NCI-H1092 (cell line): ENCODE data around the gene SCCPDH.
"Not testable (repeated sequence)": the region's sequence is repeated elsewhere in the genome, so short reads cannot be mapped to it uniquely, and the experiment has no call there.

Experiments
- DNase-seq: peaks from one replicate; lab custom pipeline; 2025; lab: John Stamatoyannopoulos, UW

SCCPDH gene

DNA sequence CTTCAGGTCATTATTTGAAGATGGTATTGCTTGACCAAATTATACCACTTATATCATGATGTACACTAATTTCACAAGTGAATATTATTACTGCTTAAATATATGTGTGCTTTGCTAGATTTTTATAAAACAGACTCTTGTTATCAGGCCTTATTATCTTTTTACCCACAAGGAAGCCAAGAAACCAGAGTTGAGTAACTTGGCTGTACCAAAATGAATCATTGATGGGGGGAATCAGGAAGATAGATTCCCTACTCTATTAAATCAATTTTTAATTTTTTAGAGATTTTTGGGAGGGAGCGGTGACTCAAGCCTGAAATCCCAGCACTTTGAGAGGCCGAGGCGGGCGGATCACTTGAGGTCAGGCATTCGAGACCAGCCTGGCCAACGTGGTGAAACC lies 16.0 kb upstream of the SCCPDH start:
- DNase-seq: no peak

DNA sequence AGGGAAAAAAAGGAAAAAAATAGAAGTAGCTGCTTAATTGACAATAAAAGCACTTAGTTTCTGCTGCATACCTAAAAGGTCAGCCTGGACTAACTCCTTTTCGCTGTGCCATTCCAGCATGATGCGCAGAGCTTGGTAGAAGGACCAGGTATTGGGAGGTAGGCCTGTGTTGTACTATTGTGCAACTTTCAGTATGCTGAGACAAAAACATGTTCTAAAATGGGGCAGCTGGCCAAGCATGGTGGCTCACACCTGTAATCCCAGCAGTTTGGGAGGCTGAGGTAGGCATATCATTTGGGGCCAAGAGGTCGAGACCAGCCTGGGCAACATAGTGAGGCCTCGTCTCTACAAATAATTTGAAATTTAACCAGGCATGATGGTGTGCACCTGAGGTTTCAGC lies 15.0 kb upstream of the SCCPDH start:
- DNase-seq: no peak

DNA sequence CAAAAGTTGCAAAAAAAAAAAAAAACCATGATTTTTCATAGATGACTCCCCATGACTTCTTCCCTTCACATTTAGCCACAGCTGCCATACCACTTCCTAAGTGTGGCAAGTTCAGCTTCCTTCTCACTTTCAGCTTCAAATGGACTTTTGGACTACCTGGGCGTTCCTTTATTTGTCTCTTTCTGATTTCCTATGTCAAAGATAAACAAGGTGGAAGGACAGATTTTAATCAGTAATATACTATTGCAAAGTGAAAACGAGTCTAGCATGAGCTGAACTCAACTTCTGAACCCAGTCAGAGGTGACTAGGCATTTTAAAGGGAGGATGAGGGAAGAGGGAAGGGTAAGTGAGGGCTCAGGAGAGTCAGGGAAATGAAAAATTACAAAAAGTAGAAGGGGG lies 14.4 kb upstream of the SCCPDH start:
- DNase-seq: no peak

DNA sequence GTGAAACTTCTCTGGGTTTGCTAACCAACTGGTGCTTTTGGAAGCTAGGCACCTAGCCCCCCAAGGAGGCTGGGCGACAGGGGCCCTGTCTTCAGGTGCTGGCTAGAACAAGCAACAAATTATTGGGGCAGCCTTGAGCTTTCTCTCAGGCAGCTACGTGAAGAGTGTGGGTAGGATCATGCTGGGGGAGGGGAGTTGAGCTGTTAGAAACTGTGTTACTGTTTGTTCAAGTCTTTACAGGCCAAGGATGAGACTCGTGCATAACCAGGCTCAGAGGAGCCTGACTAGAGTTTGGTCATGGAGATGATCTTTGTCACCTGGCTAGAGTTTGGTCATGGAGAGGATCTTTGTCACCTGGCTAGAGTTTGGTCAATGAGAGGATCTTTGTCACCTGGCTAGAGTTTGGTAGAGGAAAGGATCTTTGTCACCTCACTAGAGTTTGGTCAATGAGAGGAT lies 12.6 kb upstream of the SCCPDH start:
- DNase-seq: no peak

DNA sequence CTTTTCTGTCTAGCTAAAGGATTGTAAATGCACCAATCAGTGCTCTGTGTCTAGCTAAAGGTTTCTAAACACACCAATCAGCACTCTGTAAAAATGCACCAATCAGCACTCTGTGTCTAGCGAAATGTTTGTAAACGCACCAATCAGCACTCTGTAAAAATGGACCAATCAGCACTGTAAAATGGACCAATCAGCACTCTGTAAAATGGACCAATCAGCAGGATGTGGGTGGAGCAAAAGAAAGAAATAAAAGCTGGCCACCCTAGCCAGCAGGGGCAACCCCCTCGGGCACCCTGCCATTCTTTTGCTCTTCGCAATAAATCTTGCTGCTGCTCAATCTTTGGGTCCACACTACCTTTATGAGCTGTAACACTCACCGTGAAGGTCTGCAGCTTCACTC lies 11.8 kb upstream of the SCCPDH start:
- not testable (repeated sequence) for DNase-seq

DNA sequence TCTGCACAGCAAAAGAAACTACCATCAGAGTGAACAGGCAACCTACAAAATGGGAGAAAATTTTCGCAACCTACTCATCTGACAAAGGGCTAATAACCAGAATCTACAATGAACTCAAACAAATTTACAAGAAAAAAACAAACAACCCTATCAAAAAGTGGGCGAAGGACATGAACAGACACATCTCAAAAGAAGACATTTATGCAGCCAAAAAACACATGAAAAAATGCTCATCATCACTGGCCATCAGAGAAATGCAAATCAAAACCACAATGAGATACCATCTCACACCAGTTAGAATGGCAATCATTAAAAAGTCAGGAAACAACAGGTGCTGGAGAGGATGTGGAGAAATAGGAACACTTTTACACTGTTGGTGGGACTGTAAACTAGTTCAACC lies 4.8 kb upstream of the SCCPDH start:
- not testable (repeated sequence) for DNase-seq

DNA sequence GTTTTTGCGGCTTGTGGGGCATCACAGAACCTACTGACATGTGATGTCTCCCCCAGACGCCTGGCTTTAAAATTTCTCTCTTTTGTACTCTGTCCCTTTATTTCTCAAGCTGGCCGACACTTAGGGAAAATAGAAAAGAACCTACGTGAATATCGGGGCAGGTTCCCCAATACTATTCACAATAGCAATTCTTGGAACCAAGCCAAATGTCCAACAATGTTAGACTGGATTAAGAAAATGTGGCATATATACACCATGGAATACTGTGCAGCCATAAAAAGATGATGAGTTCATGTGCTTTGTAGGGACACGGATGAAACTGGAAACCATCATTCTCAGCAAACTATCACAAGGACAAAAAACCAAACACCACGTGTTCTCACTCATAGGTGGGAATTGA lies 3.4 kb upstream of the SCCPDH start:
- not testable (repeated sequence) for DNase-seq

DNA sequence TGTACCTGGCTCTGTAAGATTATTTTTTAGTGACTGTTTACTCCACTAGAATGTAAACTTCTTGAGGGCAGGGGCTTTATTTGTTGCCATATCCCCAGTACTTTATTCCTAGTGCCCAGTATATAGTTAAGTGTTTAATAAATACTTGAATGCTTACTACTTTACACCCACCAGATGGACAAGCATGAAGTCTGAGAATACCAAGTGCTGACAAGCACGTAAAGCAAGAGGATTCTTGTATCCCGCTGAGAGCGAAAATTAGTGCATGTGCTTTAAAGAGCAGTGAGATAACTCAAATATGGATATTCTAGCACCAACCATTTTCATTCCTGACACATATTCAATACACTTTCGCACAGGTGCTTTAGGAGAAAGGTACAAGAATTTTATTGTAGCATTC lies 1.5 kb upstream of the SCCPDH start:
- DNase-seq: no peak

DNA sequence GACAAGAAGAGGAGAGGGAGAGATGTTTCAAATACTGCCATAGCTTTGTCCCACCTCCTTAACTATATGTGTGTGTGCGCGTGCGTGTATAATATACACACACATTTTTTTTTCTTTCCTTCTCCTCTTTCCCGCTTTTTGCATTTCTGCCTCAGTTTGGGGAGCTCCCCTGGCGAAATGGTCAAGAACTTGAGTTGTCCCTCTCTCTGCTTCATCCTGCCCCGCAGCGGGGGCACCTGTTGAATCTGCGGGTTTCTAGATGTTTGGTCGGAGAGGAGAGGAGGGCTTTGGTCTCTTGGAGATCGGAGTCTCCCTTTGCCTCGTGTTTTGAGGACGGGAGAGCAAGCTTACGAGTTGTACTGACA lies 504 bp downstream of the SCCPDH start:
- peak; percentile 32 for DNase-seq

DNA sequence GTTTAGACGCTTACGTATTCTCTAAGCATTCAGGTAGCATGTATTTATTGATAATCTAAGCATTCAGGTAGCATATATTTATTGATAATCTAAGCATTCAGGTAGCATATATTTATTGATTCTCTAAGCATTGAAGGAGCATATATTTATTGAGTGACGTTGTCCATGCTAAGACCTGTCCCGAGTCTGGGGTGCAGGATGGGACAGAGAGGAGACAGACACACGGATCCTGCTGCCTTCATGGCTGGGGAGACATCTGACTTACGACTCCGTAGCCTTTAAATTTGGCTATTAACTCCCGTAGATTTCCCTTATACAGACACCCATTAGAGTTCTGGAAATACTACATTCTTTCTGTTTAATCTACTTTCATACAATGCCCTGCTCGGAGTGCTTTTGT lies 982 bp downstream of the SCCPDH start:
- DNase-seq: no peak

DNA sequence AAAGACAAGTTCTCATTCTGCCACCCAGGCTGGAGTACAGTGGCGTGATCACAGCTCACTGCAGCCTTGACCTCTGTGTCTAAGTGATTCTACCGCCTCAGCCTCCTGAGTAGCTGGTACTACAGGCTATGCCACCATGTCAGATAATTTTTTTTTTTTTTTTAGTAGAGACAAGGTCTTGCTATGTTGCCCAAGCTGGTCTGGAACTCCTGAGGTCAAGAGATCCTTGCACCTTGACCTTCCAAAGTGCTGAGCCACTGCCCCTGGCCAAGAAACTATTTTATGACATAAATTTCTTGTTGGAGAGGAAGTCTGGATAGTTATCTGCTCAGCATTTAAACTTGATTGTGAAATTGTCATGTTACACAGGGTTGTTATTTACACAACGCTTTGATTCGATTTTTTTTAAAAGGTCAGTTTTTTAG lies 2.1 kb downstream of the SCCPDH start:
- DNase-seq: no peak

DNA sequence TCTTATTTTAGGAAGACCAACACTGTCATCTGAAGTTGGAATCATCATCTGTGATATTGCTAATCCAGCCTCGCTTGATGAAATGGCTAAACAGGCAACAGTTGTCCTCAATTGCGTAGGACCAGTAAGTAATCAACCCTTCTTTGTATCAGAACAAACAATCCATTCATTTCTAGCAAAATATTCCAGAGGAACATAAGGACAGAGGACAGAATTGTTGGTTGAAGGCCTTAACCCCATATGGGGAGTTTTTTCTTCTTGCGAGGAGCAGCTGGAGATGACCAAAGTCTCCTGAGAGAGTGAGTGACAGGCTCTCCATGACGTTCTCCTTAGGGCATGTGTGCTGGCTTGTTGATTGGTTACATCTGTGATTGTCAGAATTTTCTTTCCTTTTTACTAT lies 2.7 kb downstream of the SCCPDH start:
- DNase-seq: no peak

DNA sequence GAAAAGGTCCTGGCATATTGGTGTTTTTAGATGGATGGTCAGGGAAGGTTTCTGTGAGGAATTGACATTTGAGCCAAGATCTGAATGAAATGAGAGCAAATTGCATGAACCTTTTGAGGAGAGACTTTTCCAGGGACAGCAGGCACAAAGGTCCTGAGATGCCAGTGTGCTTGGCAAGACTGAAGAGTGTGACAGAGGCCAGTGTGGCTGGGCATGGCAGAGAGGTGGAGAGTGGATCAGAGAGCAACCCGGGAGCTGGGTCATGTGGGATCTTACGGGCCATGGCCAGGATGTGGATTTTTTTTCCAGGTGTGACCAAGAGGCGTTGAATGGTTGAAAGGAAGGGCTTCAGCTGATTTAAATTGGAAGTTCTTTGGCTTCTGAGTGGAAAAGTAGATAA lies 3.4 kb downstream of the SCCPDH start:
- no peak for DNase-seq

DNA sequence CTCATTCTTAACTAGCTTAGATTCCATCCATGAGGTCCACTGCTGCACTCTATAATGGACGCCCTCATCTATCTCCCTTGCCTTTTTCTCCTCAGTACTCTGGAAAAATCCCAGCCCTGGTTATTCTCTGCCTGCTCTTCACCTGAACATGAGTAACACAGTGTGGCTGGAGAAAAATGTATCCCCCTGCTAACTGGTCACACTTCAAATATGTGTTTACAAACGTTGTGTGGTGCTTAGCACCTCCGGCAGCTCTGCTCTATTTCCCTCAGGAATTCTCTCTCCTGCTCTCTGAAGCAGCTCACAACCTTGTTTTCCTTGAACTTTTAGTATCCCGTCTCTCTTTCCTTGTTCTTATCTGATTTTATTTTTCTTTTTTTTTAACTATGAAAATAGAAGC lies 4.1 kb downstream of the SCCPDH start:
- DNase-seq: no peak

DNA sequence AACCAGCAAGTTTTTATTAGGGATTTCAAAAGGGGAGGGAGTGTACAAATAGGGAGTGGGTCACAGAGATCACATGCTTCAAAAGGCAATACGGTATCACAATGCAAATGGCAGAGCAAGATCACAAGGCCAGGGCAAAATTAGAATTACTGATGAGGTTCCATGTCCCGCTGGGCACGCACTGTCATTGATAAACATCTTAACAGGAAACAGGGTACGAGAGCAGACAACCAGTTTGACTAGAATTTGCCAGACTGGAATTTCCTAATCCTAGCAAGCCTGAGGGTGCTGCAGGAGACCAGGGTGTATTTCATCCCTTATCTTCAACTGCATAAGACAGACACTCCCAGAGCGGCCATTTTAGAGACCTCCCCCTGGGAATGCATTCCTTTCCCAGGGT lies 4.8 kb downstream of the SCCPDH start:
- not testable (repeated sequence) for DNase-seq

DNA sequence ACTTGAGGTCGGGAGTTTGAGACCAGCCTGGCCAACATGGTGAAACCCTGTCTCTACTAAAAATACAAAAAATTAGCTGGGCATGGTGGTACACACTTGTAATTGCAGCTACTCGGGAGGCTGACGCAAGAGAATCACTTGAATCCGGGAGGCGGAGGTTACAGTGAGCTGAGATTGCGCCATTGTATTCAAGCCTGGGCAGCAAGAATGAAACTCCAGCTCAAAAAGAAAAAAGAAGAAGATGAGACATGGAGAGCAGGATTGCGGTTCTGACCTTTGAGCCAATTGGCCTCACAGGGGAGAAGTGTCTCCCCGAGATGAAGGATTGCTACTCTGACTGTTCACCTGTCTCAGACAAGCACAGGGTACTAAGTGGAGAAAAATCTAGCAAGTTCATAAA lies 6.6 kb downstream of the SCCPDH start:
- DNase-seq: no peak

DNA sequence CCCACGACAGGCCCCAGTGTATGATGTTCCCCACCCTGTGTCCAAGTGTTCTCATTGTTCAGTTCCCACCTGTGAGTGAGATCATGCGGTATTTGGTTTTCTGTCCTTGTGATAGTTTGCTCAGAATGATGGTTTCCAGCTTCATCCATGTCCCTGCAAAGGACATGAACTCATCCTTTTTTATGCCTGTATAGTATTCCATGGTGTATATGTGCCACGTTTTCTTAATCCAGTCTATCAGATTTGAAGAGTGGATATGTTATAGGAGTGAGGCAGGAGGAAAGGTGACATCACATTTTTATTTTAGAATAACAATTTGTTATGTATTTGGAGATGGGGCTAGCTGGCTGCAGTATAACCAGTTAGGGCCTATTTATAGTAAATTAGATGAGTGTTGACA lies 7.7 kb downstream of the SCCPDH start:
- not testable (repeated sequence) for DNase-seq

DNA sequence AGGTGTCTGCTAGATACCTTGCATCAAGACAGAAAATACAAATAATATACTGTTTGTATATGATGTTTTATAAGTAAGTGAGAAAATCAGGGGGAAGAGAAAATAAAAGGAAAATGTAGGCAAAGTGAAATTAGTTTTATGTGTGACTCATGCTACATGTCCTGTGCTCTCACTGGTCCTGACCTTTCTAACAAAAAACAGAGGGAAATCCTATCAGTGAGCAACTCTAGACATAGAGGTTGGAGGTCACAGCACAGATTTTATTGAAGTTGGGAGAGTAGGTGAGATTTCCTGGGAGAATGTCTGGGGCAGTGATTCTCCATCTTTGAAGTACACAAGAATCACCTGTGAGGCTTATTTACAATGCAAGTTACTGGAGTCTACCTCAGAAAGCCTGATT lies 9.5 kb downstream of the SCCPDH start:
- no peak for DNase-seq

DNA sequence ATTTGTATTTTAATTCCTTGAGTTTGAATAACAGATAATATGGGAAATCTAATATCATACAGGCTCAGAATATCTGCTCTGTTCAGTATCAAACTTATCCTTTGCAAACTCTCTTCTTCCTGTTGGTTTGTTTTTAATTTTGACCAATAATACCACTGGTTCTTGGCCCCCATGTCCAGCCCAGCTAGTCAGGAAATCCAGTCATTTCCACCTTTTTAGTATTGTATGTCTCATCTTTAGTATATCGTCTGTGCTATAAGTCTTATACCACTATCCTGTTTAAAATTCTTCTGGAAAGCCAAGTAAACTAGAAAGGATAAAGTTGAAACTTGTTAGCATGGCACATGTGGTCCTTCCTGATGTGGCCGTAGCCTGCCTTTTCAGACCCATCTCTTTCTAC lies 10.7 kb downstream of the SCCPDH start:
- DNase-seq: no peak

DNA sequence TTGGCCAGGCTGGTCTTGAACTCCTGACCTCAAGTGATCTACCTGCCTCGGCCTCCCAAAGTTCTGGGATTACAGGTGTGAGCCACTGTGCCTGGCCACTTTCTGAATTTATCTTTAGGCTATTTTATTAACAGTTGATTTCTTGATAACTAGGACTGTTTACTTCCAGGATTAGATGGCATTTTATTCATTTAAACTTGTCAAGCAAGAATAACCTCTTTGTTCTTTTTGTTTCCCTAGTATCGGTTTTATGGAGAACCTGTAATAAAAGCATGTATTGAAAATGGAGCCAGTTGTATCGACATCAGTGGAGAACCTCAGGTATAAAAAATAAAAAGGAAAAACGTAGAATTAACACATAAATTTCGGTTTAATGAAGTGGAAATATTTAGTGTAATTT lies 11.5 kb downstream of the SCCPDH start:
- DNase-seq: no peak

DNA sequence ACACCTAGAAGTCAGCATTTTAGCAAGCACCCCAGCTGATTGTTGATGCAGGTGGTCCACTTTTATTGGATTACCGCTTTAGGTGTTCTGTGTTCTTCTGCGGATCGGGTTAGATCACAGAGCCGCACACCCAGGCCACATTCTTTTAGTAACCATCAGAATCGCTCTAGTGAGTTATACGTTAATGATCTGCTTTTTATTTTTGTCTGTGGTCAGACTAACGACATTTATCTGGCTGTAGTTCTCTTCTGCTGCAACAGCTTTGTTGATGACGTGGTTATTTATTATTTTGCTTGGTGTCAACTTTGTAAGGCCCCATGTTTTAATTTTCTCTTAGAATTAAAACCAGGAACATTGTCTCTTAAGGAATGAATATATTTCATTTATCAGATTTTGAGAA lies 18.2 kb downstream of the SCCPDH start:
- DNase-seq: no peak

DNA sequence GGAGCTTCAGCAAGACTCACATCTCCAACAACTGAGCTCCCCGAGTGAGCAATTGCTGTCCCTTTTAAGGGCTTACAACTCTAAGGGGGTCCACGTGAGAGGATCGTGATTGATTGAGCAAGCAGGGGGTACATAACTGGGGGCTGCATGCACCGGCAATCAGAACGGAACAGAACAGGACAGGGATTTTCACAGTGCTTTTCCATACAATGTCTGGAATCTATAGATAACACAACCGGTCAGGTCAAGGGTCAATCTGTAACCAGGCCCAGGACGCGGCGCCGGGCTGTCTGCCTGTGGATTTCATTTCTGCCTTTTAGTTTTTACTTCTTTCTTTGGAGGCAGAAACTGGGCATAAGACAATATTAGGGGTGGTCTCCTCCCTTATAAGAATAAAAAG lies 21.9 kb downstream of the SCCPDH start:
- DNase-seq: not testable (repeated sequence)

DNA sequence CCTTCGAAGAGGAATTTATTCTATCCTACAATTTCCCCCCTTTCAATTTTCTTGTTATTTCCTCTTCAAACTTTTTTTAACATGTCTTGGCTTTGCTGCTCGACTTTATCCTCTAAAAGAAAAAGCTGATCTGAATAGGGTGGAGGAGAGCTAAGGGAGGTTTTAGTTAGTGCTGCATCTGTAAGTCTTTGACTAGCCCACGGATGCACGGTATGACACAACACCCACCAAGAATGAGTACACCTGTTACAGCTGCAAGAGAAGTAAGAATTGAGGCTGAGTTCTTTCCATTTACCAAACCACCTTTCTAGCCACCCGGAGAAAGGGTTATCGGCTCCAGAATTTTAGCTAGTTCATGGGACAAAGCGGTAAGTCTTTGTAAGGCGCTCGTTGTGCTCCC lies 23.8 kb downstream of the SCCPDH start:
- no peak for DNase-seq

DNA sequence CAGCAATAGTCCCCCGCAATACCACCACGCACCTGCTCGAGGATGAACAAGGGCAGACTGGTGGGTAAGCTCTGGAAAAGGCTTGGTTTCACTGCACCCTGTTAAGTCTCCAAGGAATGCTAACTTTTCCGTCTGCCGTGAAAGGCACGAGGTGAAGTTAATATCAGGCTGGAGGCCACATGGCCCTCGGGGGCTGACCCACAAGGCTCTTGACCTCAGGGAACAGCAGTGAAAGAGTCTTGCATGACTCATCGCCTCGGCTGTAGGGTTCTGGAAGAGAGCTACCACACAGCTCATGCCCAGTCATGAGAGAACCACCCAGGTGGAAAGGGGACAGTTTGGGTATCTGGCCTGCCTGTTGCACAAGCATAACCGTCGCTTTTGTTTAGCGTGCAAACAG lies 24.7 kb downstream of the SCCPDH start:
- DNase-seq: no peak

DNA sequence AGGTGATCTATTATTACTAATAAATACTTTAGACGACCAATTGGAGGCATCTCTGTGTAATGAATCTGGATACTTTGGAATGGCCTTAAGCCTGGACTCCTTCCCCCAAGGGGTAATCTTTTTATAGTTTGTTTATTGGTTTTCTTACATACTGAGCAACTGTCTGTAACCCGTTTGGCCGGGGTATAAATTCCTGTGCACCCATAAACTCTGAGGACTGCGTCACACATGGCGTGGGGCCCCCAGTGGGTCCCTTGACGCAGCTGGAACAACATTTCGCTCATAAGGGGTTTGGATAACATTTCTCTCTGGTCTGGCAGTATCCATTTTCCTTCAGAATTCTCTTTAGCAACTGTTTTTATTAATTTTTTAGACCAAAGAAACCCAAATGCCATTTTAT lies 26.5 kb downstream of the SCCPDH start:
- no peak for DNase-seq
